Measurements from ENCODE around the gene SEL1L.
"Not testable (repeated sequence)": the region's sequence is repeated elsewhere in the genome, so short reads cannot be mapped to it uniquely, and the experiment has no call there.

SEL1L gene

DNA sequence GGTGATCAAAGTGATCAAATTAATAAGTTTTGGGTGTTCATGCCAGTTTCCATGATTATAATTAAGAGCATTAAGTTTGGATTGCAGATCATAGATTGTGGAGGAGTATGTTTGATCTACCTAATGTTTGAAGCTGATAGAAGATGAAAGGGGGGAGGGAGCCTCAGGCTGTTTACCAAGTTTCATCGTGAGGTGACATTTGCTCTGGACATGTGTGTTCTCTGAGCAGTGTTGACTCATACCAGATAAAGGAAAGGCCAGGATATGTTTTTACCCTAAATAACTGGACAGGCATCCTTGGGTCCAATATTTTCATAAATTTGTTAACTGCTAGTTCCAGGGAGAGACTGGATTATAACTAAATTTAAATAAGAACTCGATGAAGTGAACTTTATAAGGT, 3.5 kb upstream of the SEL1L start:
- DNase-seq, result no peak
- H3K27ac Mint-ChIP-seq, result no peak overlapping the region
- H3K4me3 Mint-ChIP-seq, result no peak overlapping the region
- peaks cover 5 to 8% of the 10 kb centered on the region in 2 donors for H3K9me3 Mint-ChIP-seq
- H3K27me3 Mint-ChIP-seq, result peaks cover 36% of the 10 kb centered on the region
- ATAC-seq, result no peak
- H3K4me1 Mint-ChIP-seq, result peaks cover 24% of the 10 kb centered on the region

DNA sequence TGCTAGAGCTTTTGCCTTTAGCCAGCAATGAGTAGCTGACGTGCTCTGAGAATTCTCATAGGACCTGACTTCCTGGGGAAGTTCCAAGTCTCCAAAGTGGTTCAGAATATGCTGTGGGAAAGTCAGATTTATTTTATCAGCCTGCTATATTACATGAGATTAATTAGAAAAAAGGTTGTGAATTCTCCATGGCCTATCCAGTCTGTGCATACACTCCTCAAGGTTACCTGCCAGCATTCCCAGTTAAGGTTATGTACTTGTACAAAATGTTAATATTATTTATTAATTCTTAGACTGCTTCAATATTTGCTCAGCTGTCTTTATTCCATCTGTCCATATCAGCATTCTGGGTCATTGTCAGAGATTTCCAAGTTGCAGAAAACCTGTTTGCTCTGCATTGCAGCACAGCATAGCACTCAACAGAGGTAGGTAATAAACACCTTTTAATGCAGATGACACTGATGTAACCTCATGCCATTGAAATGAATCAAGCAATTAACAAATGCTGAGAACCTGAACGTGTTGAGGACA, 2.7 kb upstream of the SEL1L start:
- DNase-seq (no peak), ATAC-seq (no peak)
- H3K27ac Mint-ChIP-seq, result no peak overlapping the region
- H3K9me3 Mint-ChIP-seq, result peaks cover 5 to 8% of the 10 kb centered on the region in 2 donors
- H3K4me1 Mint-ChIP-seq, result peaks cover 33% of the 10 kb centered on the region
- no peak overlapping the region for H3K4me3 Mint-ChIP-seq
- H3K27me3 Mint-ChIP-seq, result peaks cover 28% of the 10 kb centered on the region

DNA sequence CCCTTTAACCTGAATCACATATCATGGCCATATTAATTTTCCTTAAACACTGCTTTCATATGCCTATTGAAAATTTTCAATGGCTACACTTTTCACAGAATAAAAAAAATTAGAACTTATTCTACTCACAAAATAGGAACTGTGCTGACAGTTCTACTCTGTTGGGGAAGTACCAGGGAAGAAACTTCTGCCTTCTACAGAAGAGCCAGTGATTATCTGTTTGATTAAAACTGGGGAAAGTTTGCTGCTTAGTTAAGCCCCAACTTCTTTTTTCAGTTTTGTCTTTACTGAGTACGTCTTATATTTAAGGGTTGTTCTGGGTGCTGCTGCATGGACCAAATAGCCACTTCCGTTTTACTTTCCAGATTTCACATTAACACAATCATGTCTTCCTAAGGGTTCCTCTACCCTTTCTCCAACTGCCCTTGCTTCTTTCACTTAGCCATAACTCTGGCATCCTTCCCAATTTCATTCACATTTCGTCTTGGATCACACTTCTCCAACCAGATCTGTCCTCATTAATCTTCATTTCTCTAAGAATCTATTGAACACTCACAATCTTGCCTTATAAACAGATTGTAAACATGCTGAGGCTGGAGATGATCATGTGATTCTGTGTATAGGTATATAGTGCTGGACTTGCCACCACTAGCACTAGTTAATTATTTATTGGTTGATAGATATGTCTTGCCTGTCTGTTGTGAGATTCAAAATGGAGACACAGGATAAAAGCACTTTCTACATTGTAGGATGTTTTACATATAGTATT, 1.9 kb upstream of the SEL1L start:
- ATAC-seq, result no peak
- peaks cover 20% of the 10 kb centered on the region for H3K27me3 Mint-ChIP-seq
- peak overlapping the region; percentile 46 to 50 for H3K4me3 Mint-ChIP-seq
- no peak overlapping the region for H3K27ac Mint-ChIP-seq
- H3K9me3 Mint-ChIP-seq, result peaks cover 5 to 8% of the 10 kb centered on the region in 2 donors
- no peak for DNase-seq
- peaks cover 36% of the 10 kb centered on the region for H3K4me1 Mint-ChIP-seq

DNA sequence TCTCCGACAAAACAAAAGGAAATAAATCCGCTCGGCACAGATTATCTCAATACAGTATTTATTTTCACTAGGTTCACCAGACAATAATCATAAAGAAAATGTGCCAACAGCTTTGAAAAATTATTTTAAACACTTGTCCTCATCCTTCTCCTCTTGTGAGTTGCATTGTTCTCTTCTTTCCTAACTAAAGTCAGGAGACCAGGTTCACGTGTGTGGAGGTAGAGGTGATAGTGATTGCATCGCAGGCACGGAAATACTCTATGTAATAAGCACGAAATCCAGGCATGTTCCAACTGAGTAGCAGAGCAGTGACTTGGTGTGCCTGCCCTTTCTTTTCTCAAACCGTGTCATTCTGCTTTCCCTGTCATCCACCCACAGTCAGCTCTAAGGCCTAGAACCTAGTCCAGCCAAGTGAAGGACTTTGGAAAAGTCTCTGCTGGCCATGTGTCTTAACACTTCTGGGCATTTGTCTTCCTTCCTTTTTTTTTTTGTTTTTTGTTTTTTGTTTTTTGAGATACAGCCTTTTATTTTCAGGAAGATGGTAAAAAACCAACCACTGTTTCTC, 939 bp upstream of the SEL1L start:
- H3K4me3 Mint-ChIP-seq, result peak overlapping the region; percentile 45 to 50

DNA sequence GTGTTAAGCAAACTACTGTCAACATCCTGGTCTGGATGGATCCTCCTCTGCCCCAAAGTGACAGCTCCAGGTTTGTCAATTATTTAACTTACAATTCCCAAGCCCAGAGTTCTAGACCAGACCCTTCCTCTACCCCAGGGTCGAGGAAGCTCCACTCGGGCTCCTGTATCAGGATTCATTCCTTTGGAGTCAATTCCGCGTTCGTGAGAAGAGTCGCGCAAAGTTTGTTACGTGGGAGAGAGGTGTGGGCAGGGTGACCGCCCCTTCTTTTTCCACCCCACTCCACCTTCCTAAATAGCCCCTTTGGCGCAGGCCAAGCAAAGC, 479 bp downstream of the SEL1L start:
- DNase-seq, result no peak
- H3K27me3 Mint-ChIP-seq, result no peaks in the 10 kb centered on the region
- peak overlapping the region; percentile 88 to 94 for H3K27ac Mint-ChIP-seq
- peak overlapping the region; percentile 87 to 94 for H3K4me3 Mint-ChIP-seq
- no peak for ATAC-seq
- peaks cover 5 to 7% of the 10 kb centered on the region in 2 donors for H3K9me3 Mint-ChIP-seq
- H3K4me1 Mint-ChIP-seq, result peaks cover 59% of the 10 kb centered on the region

More for the DNA sequence above, 939 bp upstream of the SEL1L start:
- Mint-ChIP-seq H3K27ac (peak overlapping the region in 1 of 2 donors; percentile 52), H3K27me3 (peaks cover 10% of the 10 kb centered on the region), H3K4me1 (peaks cover 45% of the 10 kb centered on the region), H3K9me3 (peaks cover 5 to 8% of the 10 kb centered on the region in 2 donors)
- DNase-seq, result no peak
- ATAC-seq, result no peak

DNA sequence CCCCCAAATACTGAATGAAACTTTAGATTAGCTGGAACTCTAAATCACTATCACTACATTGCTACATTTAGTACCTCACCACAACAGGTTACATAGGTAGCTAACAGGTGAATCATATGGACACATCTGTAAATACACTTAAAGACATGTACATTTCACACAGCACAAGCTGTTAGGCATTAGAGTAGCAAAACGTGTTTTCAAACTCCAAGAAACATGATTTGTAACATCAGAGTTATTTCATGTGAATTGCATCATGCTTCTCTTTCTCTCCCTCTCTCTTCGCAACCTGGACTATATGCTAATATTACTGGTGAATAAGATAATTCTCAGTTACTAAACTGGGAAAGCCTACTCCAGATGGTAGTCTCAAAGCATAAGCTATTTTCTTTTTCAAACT, 4.3 kb downstream of the SEL1L start:
- Mint-ChIP-seq H3K27me3 (no peaks in the 10 kb centered on the region), H3K4me1 (peaks cover 61% of the 10 kb centered on the region), H3K9me3 (no peaks in the 10 kb centered on the region), H3K4me3 (peak overlapping the region; percentile 37 to 69), H3K27ac (peak overlapping the region; percentile 97)
- DNase-seq (no peak), ATAC-seq (no peak)

DNA sequence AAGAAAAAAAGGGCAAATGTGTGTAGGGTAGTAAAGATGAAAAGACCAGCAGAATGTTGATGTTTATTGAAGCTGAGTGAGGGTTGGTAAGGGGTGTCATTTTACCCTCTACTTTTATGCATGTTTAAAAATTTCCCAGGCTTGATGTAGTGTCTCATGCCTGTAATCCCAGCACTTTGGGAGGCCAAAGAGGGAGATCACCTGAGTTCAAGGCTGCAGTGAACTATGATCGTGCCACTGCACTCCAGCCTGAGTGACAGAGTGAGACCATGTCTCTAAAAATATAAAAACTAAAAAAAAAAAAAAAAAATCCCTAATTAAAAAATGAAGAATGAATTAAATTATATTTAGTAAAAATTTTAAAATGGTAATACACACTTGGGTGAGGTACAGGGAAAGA, 8.5 kb downstream of the SEL1L start:
- H3K4me1 Mint-ChIP-seq, result peaks cover 57% of the 10 kb centered on the region
- H3K9me3 Mint-ChIP-seq, result no peaks in the 10 kb centered on the region
- no peak overlapping the region for H3K27ac Mint-ChIP-seq
- H3K27me3 Mint-ChIP-seq, result no peaks in the 10 kb centered on the region
- H3K4me3 Mint-ChIP-seq, result no peak overlapping the region
- DNase-seq (no peak), ATAC-seq (no peak)

DNA sequence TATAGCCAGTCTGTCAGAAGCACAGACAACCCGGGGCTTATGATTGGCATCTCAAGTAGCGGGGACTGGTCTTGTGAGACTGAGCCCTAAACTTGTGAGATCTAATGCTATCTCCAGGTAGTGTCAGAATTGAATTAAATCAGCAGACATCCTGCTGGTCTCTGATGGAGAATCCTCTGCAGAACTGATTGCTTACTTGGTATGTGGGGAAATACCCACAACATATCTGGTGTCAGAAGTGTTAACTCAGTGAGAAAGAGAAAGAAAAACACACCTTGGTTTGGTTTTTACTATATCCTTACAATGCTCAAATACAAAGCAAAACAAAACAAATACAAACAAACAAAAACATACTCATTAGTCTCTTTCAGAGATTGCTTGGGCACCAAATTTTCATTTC, 10.0 kb downstream of the SEL1L start:
- Mint-ChIP-seq H3K4me1 (peaks cover 53% of the 10 kb centered on the region), H3K27me3 (no peaks in the 10 kb centered on the region), H3K4me3 (no peak overlapping the region), H3K9me3 (no peaks in the 10 kb centered on the region), H3K27ac (no peak overlapping the region)
- ATAC-seq (peak; percentile 82), DNase-seq (no peak)

DNA sequence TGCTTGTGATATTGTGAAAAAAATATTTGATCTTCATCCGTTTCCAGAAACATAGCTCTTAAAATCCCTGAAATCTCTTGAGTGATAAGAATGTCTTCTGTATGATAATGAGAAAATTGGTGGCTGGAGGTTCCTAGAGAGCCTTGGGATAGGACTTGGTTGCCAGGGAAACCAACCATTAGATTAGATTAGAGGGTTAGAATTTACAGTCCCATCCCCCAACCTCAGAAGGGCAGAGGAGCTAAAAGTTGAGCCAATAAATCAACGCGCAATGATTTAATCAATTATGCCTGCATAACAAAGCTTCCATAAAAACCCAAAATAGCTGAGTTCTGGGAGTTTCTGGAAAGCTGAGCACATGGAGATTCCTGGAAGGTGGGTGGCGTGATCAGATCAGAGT, 10.6 kb downstream of the SEL1L start:
- Mint-ChIP-seq H3K4me3 (no peak overlapping the region), H3K27ac (no peak overlapping the region), H3K4me1 (peaks cover 47% of the 10 kb centered on the region), H3K9me3 (no peaks in the 10 kb centered on the region), H3K27me3 (no peaks in the 10 kb centered on the region)
- ATAC-seq, result no peak
- no peak for DNase-seq

DNA sequence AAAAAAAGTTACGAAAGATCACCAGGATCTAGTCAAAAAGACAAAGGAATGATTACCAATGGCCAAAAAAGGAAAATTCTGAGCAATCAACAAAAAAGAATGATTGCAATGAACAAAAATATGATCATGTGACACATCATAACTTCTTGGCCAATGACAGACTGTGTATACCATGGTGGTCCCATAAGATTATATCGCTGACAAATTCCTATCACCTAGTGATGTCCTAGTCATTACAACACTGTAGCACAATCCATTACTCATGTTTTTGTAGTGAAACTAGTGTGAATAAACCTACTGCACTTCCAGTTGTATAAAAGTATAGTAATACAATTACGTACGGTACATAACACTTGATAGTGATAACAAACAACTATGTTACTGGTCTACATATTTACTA, 12.3 kb downstream of the SEL1L start:
- H3K27me3 Mint-ChIP-seq, result no peaks in the 10 kb centered on the region
- ATAC-seq, result peak; percentile 69

DNA sequence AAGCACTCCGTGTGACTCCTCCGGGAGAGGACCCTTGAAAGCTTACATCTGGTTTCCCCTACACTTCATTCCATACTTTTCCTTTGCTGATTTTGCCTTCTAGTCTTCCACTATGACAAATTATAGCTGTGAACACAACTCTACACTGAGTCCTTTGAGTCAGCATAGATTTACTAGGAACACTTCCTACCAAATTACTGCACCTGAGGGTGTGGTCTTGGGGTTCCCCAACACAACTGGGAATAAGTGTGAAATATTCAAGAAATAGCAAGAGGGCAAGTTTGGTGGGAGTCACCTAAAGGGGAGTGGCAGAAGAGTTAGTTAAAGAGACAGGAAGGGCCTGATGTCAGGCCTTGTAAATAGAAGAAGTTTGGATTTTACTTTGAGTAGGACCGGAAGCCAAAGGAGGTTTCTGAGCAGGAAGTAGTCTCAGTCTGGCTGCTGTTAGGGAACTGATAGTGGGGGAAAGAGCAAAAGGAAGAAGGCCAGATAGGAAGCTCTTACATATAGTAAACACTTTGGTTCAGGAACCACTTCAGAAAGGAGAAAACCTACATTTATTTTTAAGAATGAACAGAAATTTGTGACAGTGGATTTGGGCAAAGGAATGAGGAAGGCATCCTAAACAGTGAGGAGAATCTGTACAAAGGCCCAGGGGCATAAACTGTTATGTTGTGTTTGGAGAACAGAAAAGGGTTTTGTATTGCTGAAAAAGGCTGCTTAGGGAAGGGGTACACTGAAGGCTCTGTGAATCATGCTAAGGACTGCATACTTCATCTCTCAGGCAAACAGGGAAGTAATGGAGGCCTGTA, 14.2 kb downstream of the SEL1L start:
- peak; percentile 90 for ATAC-seq
- no peak for DNase-seq
- Mint-ChIP-seq H3K4me1 (peaks cover 30% of the 10 kb centered on the region), H3K27ac (peak overlapping the region; percentile 69 to 88), H3K9me3 (no peaks in the 10 kb centered on the region), H3K27me3 (no peaks in the 10 kb centered on the region), H3K4me3 (peak overlapping the region; percentile 1 to 38)

More for the DNA sequence above, 12.3 kb downstream of the SEL1L start:
- H3K4me1 Mint-ChIP-seq, result peaks cover 37% of the 10 kb centered on the region
- H3K9me3 Mint-ChIP-seq, result no peaks in the 10 kb centered on the region
- no peak overlapping the region for H3K4me3 Mint-ChIP-seq
- no peak overlapping the region for H3K27ac Mint-ChIP-seq
- DNase-seq, result no peak

DNA sequence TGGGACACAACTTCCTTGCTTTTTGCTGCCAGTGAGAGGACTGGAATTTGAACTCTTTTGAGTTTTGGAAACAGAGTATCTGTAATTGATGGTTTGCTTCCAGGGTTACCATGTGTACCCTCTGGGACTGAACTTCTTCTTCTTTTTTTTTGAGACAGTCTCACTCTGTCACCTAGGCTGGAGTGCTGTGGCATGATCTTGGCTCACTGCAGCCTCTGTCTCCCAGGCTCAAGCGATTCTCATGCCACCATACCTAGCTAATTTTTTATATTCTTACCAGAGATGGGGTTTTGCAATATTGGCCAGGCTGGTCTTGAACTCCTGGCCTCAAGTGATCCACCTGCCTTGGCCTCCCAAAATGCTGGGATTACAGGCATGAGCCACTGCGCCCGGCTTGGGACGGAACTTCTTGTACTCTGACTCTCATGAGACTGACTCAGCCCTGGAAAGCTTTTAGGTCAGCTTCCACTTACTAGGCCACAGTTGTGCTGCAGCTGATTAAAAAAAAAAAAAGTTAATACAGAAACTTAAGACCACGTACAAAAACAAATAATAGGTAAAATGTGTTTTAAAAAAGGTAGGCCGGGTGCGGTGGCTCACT, 15.8 kb downstream of the SEL1L start:
- DNase-seq, result no peak
- Mint-ChIP-seq H3K27ac (peak overlapping the region in 1 of 2 donors; percentile 25), H3K9me3 (no peaks in the 10 kb centered on the region), H3K27me3 (no peaks in the 10 kb centered on the region), H3K4me3 (no peak overlapping the region), H3K4me1 (peaks cover 24% of the 10 kb centered on the region)
- no peak for ATAC-seq

DNA sequence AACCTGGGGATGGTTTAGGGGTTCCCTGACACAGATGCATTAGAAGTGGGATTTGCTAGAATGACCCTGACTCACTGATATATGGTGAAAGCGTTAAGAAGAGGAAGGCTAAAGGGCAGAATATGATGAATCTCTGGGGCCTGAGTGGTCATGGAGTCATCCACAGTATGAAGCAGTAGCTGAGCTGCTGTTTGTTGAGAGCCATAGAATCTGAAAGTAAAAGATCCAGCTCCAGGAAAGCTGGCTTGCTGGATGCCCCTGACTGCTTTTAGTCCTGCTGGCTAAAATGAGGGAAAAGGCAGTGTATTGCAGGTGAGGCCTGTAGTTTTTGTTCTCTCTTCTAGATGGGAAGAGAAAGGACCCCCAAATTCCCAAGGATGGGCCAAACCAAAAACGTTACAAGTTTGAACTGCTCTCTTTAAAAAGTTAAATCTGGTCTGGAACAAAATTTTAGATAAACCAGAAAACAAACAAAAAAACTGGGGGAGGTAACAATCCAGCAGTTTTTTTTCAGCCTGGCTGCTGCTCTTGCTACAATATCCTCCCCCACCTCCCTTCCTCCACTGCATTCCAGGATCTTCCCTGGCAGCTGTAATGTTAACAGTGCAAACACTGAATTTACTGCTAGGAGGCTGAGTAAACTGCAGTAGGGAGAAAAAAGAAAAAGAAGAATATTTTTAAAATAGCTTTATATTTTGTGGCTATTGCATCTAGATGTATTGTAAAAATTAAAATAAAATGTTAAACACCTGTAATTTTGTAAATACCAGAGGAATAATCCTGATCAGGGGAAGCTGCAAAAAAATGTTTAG, 16.5 kb downstream of the SEL1L start:
- no peaks in the 10 kb centered on the region for H3K27me3 Mint-ChIP-seq
- H3K27ac Mint-ChIP-seq, result no peak overlapping the region
- H3K4me3 Mint-ChIP-seq, result no peak overlapping the region
- no peaks in the 10 kb centered on the region for H3K9me3 Mint-ChIP-seq
- no peak for ATAC-seq
- DNase-seq, result no peak
- H3K4me1 Mint-ChIP-seq, result peaks cover 27% of the 10 kb centered on the region

DNA sequence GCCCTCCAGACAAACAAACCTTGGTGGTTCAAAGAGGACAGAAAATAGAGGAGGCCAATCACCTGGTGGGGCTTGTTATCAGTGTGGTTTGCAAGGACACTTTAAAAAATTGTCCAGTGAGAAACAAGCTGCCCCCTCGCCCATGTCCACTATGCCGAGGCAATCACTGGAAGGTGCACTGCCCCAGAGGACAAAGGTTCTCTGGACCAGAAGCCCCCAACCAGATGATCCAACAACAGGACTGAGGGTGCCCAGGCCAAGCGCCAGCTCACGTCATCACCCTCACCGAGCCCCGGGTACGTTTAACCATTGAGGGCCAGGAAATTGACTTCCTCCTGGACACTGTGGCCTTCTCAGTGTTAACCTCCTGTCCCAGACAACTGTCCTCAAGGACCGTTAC, 17.7 kb downstream of the SEL1L start:
- H3K27ac Mint-ChIP-seq, H3K9me3 Mint-ChIP-seq, DNase-seq, H3K27me3 Mint-ChIP-seq, ATAC-seq, H3K4me3 Mint-ChIP-seq: not testable (repeated sequence)
- H3K4me1 Mint-ChIP-seq, result peaks cover 30% of the 10 kb centered on the region

DNA sequence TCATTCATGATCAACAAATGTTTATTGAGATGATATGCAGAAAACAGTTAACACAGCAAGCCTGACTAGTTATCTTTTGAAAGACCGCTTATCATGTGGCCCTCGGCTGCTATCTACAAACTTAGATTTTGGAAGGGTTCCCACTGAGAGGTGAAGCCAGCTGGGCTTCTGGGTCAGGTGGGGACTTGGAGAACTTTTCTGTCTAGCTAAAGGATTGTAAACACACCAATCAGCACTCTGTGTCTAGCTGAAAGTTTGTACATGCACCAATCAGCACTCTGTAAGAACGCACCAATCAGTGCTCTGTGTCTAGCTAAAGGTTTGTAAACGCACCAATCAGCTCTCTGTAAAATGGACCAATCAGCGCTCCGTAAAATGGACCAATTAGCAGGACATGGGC, 20.8 kb downstream of the SEL1L start:
- not testable (repeated sequence) for ATAC-seq, DNase-seq, H3K27ac Mint-ChIP-seq, H3K4me3 Mint-ChIP-seq, H3K9me3 Mint-ChIP-seq, H3K27me3 Mint-ChIP-seq
- H3K4me1 Mint-ChIP-seq, result peaks cover 24% of the 10 kb centered on the region

Data from stimulated activated naive CD8-positive, alpha-beta T cell treated with anti-CD3 and anti-CD28 coated beads, Interleukin-15, amount 100 ng/mL, for 72 hours (primary cell).